ENCODE results near the gene ACTL10.
"Not testable (repeated sequence)": the region's sequence is repeated elsewhere in the genome, so short reads cannot be mapped to it uniquely, and the experiment has no call there.

ACTL10 gene

GRCh38 chr20:33697129-33697528 is 30.4 kb downstream of the ACTL10 start:
- peak; percentile 78 for DNase-seq (ENCODE audit: low read depth)

- not testable (repeated sequence) for DNase-seq (ENCODE audit: low read depth)
Observed at GRCh38 chr20:33698966-33699365, 32.2 kb downstream of the ACTL10 start.

GRCh38 chr20:33700696-33701441 is 34.1 kb downstream of the ACTL10 start:
- not testable (repeated sequence) for DNase-seq (ENCODE audit: low read depth)

- no peak for DNase-seq (ENCODE audit: low read depth)
Observed at GRCh38 chr20:33701629-33702450, 35.1 kb downstream of the ACTL10 start.

- no peak for DNase-seq (ENCODE audit: low read depth)
Observed at GRCh38 chr20:33702861-33703260, 36.1 kb downstream of the ACTL10 start.

- DNase-seq (ENCODE audit: low read depth) = no peak
Observed at GRCh38 chr20:33703498-33704137, 36.9 kb downstream of the ACTL10 start.

GRCh38 chr20:33704197-33704924 is 37.6 kb downstream of the ACTL10 start:
- no peak for DNase-seq (ENCODE audit: low read depth)

GRCh38 chr20:33707668-33708067 is 40.9 kb downstream of the ACTL10 start:
- no peak for DNase-seq (ENCODE audit: low read depth)

GRCh38 chr20:33709398-33709797 is 42.7 kb downstream of the ACTL10 start:
- no peak for DNase-seq (ENCODE audit: low read depth)

GRCh38 chr20:33709905-33710541 is 43.3 kb downstream of the ACTL10 start:
- DNase-seq (ENCODE audit: low read depth) = no peak

- no peak for DNase-seq (ENCODE audit: low read depth)
Observed at GRCh38 chr20:33710681-33711445, 44.1 kb downstream of the ACTL10 start.

- no peak for DNase-seq (ENCODE audit: low read depth)
Observed at GRCh38 chr20:33711446-33711738, 44.6 kb downstream of the ACTL10 start.

- no peak for DNase-seq (ENCODE audit: low read depth)
Observed at GRCh38 chr20:33713865-33714367, 47.2 kb downstream of the ACTL10 start.

GRCh38 chr20:33716498-33716897 is 49.8 kb downstream of the ACTL10 start:
- DNase-seq (ENCODE audit: low read depth) = no peak

All from fibroblast of gingiva (primary cell).